HepG2 (cell line): ENCODE data around the gene WTAP. TPM values are rescaled to one million over a fixed set of nuclear protein-coding genes. Genes with fewer than 3 reads are reported as not detected.

ENCODE experiments used
- ADNP ChIP-seq: sonication (generic); formaldehyde crosslinking; IDR thresholded peaks from 2 replicates; pipeline ENCODE4 v1.4.0; 2020; ENCODE audit warnings: missing genetic modification reagents
- ATF7 ChIP-seq, 2 experiments: fragments of 450-650 bp in 1 of 2; sonication (generic) in 1 of 2; formaldehyde crosslinking in 1 of 2; IDR thresholded peaks; 2 replicates each; pipeline versions ENCODE4 v1.4.0 to v1.6.1; 2016 to 2020; ENCODE audit warnings: antibody characterized with exemption in 1 of 2, mild to moderate bottlenecking in 1 of 2, missing genetic modification reagents in 1 of 2
- DMAP1 ChIP-seq: IDR thresholded peaks from 2 replicates; pipeline ENCODE4 v1.6.1; 2016
- FOXP1 ChIP-seq, 2 experiments: fragments of 450-650 bp in 1 of 2; IDR thresholded peaks; 2 replicates each; pipeline ENCODE4 v1.6.1; 2017 to 2018; ENCODE audit warnings: antibody characterized with exemption in 1 of 2
- GABPB1 ChIP-seq: IDR thresholded peaks from 2 replicates; pipeline ENCODE4 v1.6.1; 2016; ENCODE audit warnings: mild to moderate bottlenecking, missing genetic modification reagents, moderate library complexity, missing compliant biosample characterization
- GATAD2A ChIP-seq: IDR thresholded peaks from 2 replicates; pipeline ENCODE4 v1.6.1; 2016
- MZF1 ChIP-seq: sonication (generic); formaldehyde crosslinking; IDR thresholded peaks from 2 replicates; pipeline ENCODE4 v1.8.1; 2023; ENCODE audit warnings: mild to moderate bottlenecking, missing genetic modification reagents, borderline replicate concordance
- NKX3-1 ChIP-seq: sonication (generic); formaldehyde crosslinking; IDR thresholded peaks from 2 replicates; pipeline ENCODE4 v1.5.0; 2020; ENCODE audit warnings: missing genetic modification reagents
- POLR2A ChIP-seq, 2 experiments: IDR thresholded peaks; 2 replicates each; pipeline ENCODE4 v1.6.1; 2011; ENCODE audit warnings: low read depth in 2 of 2, low read length in 2 of 2, mild to moderate bottlenecking in 1 of 2, moderate library complexity in 1 of 2; ENCODE audit not compliant: insufficient read depth in 1 of 2
- RAD21 ChIP-seq: fragments of 450-650 bp; formaldehyde crosslinking; IDR thresholded peaks from 2 replicates; pipeline ENCODE4 v1.5.0; 2020; ENCODE audit warnings: mild to moderate bottlenecking
- SALL1 ChIP-seq: sonication (generic); formaldehyde crosslinking; IDR thresholded peaks from 2 replicates; pipeline ENCODE4 v1.8.0; 2022; ENCODE audit warnings: mild to moderate bottlenecking, missing genetic modification reagents
- SCMH1 ChIP-seq: sonication (generic); formaldehyde crosslinking; IDR thresholded peaks from 2 replicates; pipeline ENCODE4 v1.9.0; 2021; ENCODE audit warnings: missing genetic modification reagents, mild to moderate bottlenecking, borderline replicate concordance
- SMARCC2 ChIP-seq: fragments of 450-650 bp; IDR thresholded peaks from 2 replicates; pipeline ENCODE4 v1.6.1; 2017; ENCODE audit warnings: antibody characterized with exemption, mild to moderate bottlenecking
- SP2 ChIP-seq: sonication (generic); formaldehyde crosslinking; IDR thresholded peaks from 2 replicates; pipeline ENCODE4 v1.5.1; 2020; ENCODE audit warnings: mild to moderate bottlenecking, missing genetic modification reagents
- TAF15 ChIP-seq: fragments of 200-400 bp; formaldehyde crosslinking; IDR thresholded peaks from one replicate; pipeline ENCODE4 v1.6.1; 2018; ENCODE audit warnings: mild to moderate bottlenecking, low read depth, low read length; ENCODE audit not compliant: poor library complexity, severe bottlenecking
- TCF12 ChIP-seq, 2 experiments: fragments of 450-650 bp in 1 of 2; sonication (generic) in 1 of 2; formaldehyde crosslinking in 1 of 2; IDR thresholded peaks; 2 replicates each; pipeline versions ENCODE4 v1.6.1 to v1.8.0; 2017 to 2022; ENCODE audit warnings: antibody characterized with exemption in 1 of 2, mild to moderate bottlenecking in 1 of 2, missing genetic modification reagents in 1 of 2, moderate library complexity in 1 of 2
- ZKSCAN1 ChIP-seq: fragments of 150-350 bp; IDR thresholded peaks from 2 replicates; pipeline ENCODE4 v1.6.1; 2014; ENCODE audit warnings: low read length
- ZMYM4 ChIP-seq: sonication (generic); formaldehyde crosslinking; IDR thresholded peaks from 2 replicates; pipeline ENCODE4 v1.8.1; 2023; ENCODE audit warnings: mild to moderate bottlenecking, missing genetic modification reagents
- ZNF354B ChIP-seq: sonication (generic); formaldehyde crosslinking; IDR thresholded peaks from 2 replicates; pipeline ENCODE4 v1.8.0; 2022; ENCODE audit warnings: mild to moderate bottlenecking, missing genetic modification reagents
- ZNF460 ChIP-seq: sonication (generic); formaldehyde crosslinking; IDR thresholded peaks from 2 replicates; pipeline ENCODE4 v1.5.1; 2020; ENCODE audit warnings: missing genetic modification reagents, mild to moderate bottlenecking, borderline replicate concordance
- polyA plus RNA-seq, 8 experiments: library from polyadenylated mRNA; depleted of rRNA in 3 of 8; stranded (reverse) in 7 of 8; unstranded in 1 of 8; fragments of >200 nt; fragmentation: Illumina TruSeq in 4 of 8; extraction: Trizol in 4 of 8; gene quantifications; 2 replicates each; pipeline versions ENCODE4 v1.2.1 to v1.2.3, GENCODE V29; 2011 to 2016; ENCODE audit warnings: low read depth in 4 of 8, missing spikeins in 1 of 8, mixed read lengths in 1 of 8; ENCODE audit not compliant: insufficient read depth in 1 of 8
- total RNA-seq, 5 experiments: library from RNA; depleted of rRNA; stranded (reverse); fragments of >200 nt; fragmentation: Illumina TruSeq; extraction: Trizol; gene quantifications; 2 replicates each; pipeline ENCODE4 v1.2.3, GENCODE V29; 2016; ENCODE audit warnings: low read depth in 1 of 5
- TF ChIP-seq, protein P1 (sequence below): sonication (generic); formaldehyde crosslinking; IDR thresholded peaks from 2 replicates; pipeline ENCODE4 v1.4.0; 2020; ENCODE audit warnings: missing genetic modification reagents
- TF ChIP-seq, protein P2 (sequence below): IDR thresholded peaks from 2 replicates; pipeline ENCODE4 v1.6.1; 2018; ENCODE audit warnings: missing genetic modification reagents
- TF ChIP-seq, protein P3 (sequence below): sonication (generic); formaldehyde crosslinking; IDR thresholded peaks from 2 replicates; pipeline ENCODE4 v1.5.1; 2020; ENCODE audit warnings: missing genetic modification reagents, mild to moderate bottlenecking, borderline replicate concordance
- TF ChIP-seq, protein P4 (sequence below): sonication (generic); formaldehyde crosslinking; IDR thresholded peaks from 2 replicates; pipeline ENCODE4 v1.8.0; 2022; ENCODE audit warnings: mild to moderate bottlenecking, missing genetic modification reagents, moderate library complexity
- TF ChIP-seq, protein P5 (sequence below): sonication (generic); formaldehyde crosslinking; IDR thresholded peaks from 2 replicates; pipeline ENCODE4 v1.8.0; 2022; ENCODE audit warnings: mild to moderate bottlenecking, missing genetic modification reagents, borderline replicate concordance
- TF ChIP-seq, protein P6 (sequence below): IDR thresholded peaks from 2 replicates; pipeline ENCODE4 v1.6.1; 2016

WTAP gene
- total and polyA plus RNA-seq, 2 of the 13 experiments (the other 11 are each of a cell fraction or from before 2014, with no cell fraction given), result 31.6 to 167 TPM

DNA sequence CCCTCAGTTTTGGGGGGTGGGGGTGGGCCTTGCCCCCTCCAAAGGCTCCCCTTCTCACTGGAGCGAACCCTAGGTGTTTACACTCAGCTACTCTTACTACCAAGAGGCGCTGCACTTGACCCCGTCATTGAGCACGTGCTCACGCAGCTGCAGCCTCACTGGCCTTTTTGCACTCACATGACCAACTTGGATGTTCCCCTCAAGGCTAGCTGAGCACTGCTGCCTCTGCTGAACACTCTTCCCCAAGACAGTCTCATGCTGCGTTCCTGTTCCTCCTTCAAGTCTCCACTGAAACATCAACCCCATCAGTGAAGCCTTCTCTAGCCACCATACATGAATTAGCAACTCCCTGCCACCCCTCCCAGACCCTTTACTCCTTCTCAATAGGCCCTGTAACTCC, 38.3 kb upstream of the WTAP start (continued):
- TF ChIP-seq, protein P1, sequence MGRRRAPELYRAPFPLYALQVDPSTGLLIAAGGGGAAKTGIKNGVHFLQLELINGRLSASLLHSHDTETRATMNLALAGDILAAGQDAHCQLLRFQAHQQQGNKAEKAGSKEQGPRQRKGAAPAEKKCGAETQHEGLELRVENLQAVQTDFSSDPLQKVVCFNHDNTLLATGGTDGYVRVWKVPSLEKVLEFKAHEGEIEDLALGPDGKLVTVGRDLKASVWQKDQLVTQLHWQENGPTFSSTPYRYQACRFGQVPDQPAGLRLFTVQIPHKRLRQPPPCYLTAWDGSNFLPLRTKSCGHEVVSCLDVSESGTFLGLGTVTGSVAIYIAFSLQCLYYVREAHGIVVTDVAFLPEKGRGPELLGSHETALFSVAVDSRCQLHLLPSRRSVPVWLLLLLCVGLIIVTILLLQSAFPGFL, result no peak
- TF ChIP-seq SALL1 (CRISPR knock-in tag) (peak; percentile 24; the same call in 1 of the 2 replicates), ZKSCAN1 (no peak), MZF1 (no peak), DMAP1 (CRISPR knock-in tag) (no peak), ATF7 (IDR thresholded peaks at IDR 0.05) (no peak), ATF7 (CRISPR knock-in tag; IDR thresholded peaks at IDR 0.05) (no peak), POLR2A (IDR thresholded peaks at IDR 0.05; ENCODE audit: insufficient read depth in 1 of 2, low read depth in 2 of 2, low read length in 2 of 2) (0 out of 4 replicates have a peak, but pooled peaks of 1 of the 2 experiments have one; percentile 32), SP2 (CRISPR knock-in tag) (no peak), FOXP1 (IDR thresholded peaks at IDR 0.05) (no peak), FOXP1 (CRISPR knock-in tag; IDR thresholded peaks at IDR 0.05) (no peak), SMARCC2 (no peak), RAD21 (CRISPR knock-in tag) (no peak), ZNF354B (CRISPR knock-in tag) (no peak), GATAD2A (CRISPR knock-in tag) (0 out of 2 replicates have a peak, but pooled peaks have one; percentile 9), NKX3-1 (no peak), SCMH1 (CRISPR knock-in tag) (no peak), ADNP (CRISPR knock-in tag) (no peak), TAF15 (no peak), GABPB1 (CRISPR knock-in tag) (no peak), ZNF460 (CRISPR knock-in tag) (no peak), ZMYM4 (CRISPR knock-in tag) (0 out of 2 replicates have a peak, but pooled peaks have one; percentile 29), TCF12 (IDR thresholded peaks at IDR 0.05) (no peak), TCF12 (CRISPR knock-in tag; IDR thresholded peaks at IDR 0.05) (no peak)
- TF ChIP-seq, protein P2, sequence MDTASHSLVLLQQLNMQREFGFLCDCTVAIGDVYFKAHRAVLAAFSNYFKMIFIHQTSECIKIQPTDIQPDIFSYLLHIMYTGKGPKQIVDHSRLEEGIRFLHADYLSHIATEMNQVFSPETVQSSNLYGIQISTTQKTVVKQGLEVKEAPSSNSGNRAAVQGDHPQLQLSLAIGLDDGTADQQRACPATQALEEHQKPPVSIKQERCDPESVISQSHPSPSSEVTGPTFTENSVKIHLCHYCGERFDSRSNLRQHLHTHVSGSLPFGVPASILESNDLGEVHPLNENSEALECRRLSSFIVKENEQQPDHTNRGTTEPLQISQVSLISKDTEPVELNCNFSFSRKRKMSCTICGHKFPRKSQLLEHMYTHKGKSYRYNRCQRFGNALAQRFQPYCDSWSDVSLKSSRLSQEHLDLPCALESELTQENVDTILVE, result peak; percentile 28; the same call in 1 of the 2 replicates
- TF ChIP-seq, protein P3, sequence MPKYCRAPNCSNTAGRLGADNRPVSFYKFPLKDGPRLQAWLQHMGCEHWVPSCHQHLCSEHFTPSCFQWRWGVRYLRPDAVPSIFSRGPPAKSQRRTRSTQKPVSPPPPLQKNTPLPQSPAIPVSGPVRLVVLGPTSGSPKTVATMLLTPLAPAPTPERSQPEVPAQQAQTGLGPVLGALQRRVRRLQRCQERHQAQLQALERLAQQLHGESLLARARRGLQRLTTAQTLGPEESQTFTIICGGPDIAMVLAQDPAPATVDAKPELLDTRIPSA, result no peak
- TF ChIP-seq, protein P4, sequence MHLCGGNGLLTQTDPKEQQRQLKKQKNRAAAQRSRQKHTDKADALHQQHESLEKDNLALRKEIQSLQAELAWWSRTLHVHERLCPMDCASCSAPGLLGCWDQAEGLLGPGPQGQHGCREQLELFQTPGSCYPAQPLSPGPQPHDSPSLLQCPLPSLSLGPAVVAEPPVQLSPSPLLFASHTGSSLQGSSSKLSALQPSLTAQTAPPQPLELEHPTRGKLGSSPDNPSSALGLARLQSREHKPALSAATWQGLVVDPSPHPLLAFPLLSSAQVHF (CRISPR knock-in tag), result no peak
- TF ChIP-seq, protein P5, sequence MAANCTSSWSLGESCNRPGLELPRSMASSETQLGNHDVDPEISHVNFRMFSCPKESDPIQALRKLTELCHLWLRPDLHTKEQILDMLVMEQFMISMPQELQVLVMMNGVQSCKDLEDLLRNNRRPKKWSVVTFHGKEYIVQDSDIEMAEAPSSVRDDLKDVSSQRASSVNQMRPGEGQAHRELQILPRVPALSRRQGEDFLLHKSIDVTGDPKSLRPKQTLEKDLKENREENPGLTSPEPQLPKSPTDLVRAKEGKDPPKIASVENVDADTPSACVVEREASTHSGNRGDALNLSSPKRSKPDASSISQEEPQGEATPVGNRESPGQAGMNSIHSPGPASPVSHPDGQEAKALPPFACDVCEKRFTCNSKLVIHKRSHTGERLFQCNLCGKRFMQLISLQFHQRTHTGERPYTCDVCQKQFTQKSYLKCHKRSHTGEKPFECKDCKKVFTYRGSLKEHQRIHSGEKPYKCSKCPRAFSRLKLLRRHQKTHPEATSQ (CRISPR knock-in tag), result no peak
- TF ChIP-seq, protein P6, sequence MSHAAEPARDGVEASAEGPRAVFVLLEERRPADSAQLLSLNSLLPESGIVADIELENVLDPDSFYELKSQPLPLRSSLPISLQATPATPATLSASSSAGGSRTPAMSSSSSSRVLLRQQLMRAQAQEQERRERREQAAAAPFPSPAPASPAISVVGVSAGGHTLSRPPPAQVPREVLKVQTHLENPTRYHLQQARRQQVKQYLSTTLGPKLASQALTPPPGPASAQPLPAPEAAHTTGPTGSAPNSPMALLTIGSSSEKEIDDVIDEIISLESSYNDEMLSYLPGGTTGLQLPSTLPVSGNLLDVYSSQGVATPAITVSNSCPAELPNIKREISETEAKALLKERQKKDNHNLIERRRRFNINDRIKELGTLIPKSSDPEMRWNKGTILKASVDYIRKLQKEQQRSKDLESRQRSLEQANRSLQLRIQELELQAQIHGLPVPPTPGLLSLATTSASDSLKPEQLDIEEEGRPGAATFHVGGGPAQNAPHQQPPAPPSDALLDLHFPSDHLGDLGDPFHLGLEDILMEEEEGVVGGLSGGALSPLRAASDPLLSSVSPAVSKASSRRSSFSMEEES (CRISPR knock-in tag), result no peak
